ENCODE results near the gene EPB41L2.
"Not testable (repeated sequence)": the region's sequence is repeated elsewhere in the genome, so short reads cannot be mapped to it uniquely, and the experiment has no call there.

The EPB41L2 gene

GRCh38 chr6:131001111-131001736, 61.8 kb downstream of the EPB41L2 start:
- no peak for DNase-seq

- DNase-seq = no peak
Observed at GRCh38 chr6:131000544-131000943, 62.5 kb downstream of the EPB41L2 start.

GRCh38 chr6:130997061-130997753, 65.8 kb downstream of the EPB41L2 start:
- no peak for DNase-seq

GRCh38 chr6:130996635-130997034, 66.4 kb downstream of the EPB41L2 start:
- DNase-seq = no peak

GRCh38 chr6:130995783-130996447, 67.1 kb downstream of the EPB41L2 start:
- no peak for DNase-seq

GRCh38 chr6:130994319-130995097, 68.5 kb downstream of the EPB41L2 start:
- DNase-seq = no peak

- no peak for DNase-seq
Observed at GRCh38 chr6:130993292-130993765, 69.7 kb downstream of the EPB41L2 start.

GRCh38 chr6:130991422-130992137, 71.5 kb downstream of the EPB41L2 start:
- no peak for DNase-seq

GRCh38 chr6:130987539-130987938, 75.5 kb downstream of the EPB41L2 start:
- not testable (repeated sequence) for DNase-seq

- DNase-seq = no peak
Observed at GRCh38 chr6:130985115-130985514, 77.9 kb downstream of the EPB41L2 start.

- no peak for DNase-seq
Observed at GRCh38 chr6:130982941-130983456, 80.0 kb downstream of the EPB41L2 start.

GRCh38 chr6:130982135-130982534, 80.9 kb downstream of the EPB41L2 start:
- no peak for DNase-seq

- DNase-seq = no peak
Observed at GRCh38 chr6:130981409-130981808, 81.6 kb downstream of the EPB41L2 start.

GRCh38 chr6:130980310-130981032, 82.6 kb downstream of the EPB41L2 start:
- no peak for DNase-seq

GRCh38 chr6:130978660-130979396, 84.2 kb downstream of the EPB41L2 start:
- DNase-seq = no peak

- no peak for DNase-seq
Observed at GRCh38 chr6:130978180-130978579, 84.9 kb downstream of the EPB41L2 start.

GRCh38 chr6:130975325-130975724, 87.7 kb downstream of the EPB41L2 start:
- DNase-seq = no peak

GRCh38 chr6:130973521-130974277, 89.3 kb downstream of the EPB41L2 start:
- no peak for DNase-seq

- no peak for DNase-seq
Observed at GRCh38 chr6:130971504-130971903, 91.5 kb downstream of the EPB41L2 start.

GRCh38 chr6:130970839-130971410, 92.1 kb downstream of the EPB41L2 start:
- DNase-seq = no peak
